Measurements from ENCODE around the gene PPP2R2B. TPM values are rescaled to one million over a fixed set of nuclear protein-coding genes. Genes with fewer than 3 reads are reported as not detected.

Gene PPP2R2B
- total and polyA plus RNA-seq, 3 donors from 2014 or later, result 9.8 to 36.6 (median 32.0) TPM

- no peak for TF ChIP-seq POLR2A (IDR thresholded peaks at IDR 0.05)
- TF ChIP-seq, protein P1, sequence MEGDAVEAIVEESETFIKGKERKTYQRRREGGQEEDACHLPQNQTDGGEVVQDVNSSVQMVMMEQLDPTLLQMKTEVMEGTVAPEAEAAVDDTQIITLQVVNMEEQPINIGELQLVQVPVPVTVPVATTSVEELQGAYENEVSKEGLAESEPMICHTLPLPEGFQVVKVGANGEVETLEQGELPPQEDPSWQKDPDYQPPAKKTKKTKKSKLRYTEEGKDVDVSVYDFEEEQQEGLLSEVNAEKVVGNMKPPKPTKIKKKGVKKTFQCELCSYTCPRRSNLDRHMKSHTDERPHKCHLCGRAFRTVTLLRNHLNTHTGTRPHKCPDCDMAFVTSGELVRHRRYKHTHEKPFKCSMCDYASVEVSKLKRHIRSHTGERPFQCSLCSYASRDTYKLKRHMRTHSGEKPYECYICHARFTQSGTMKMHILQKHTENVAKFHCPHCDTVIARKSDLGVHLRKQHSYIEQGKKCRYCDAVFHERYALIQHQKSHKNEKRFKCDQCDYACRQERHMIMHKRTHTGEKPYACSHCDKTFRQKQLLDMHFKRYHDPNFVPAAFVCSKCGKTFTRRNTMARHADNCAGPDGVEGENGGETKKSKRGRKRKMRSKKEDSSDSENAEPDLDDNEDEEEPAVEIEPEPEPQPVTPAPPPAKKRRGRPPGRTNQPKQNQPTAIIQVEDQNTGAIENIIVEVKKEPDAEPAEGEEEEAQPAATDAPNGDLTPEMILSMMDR (IDR thresholded peaks at IDR 0.05), result no peak
- H3K36me3 ChIP-seq (ENCODE audit: low read depth, missing control alignments), result no peaks in the 10 kb centered on the region
- H3K4me1 ChIP-seq, result no peaks in the 10 kb centered on the region
- intact Hi-C loops (cut with DNase I; ENCODE audit: low total_unique reads), result no loop called here
- no peaks in the 10 kb centered on the region for H3K9me3 ChIP-seq
- 89 to 96% methylated on average over 1 of the region's 1 CpG for WGBS, 2 donors
- H3K27ac ChIP-seq, result no peak overlapping the region
- no peaks in the 10 kb centered on the region for H3K27me3 ChIP-seq
- H3K4me3 ChIP-seq, result no peak overlapping the region
- no peak for DNase-seq
These were observed 26.3 kb upstream of the PPP2R2B start for GRCh38 chr5:146904890-146905289.

DNA sequence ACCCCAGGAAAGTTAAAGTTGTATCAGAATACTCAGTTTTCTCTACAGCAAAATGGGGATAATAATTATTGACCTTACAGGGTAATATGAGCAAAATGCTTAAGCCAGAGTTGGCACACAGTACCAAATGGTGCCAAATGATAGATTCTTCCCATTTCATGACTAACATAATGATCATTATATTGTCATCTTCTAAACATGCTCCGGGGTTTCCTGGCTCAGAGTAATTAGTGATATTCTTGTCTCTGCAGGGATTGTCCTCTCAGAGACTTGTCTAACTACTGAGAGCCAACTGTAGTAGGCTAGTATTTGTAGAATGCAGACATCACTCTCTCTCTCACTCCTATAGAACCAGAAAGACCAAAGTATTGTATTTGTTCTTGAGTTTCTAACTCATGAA lies 25.2 kb upstream of the PPP2R2B start:
- no peak overlapping the region for H3K27ac ChIP-seq
- DNase-seq, result no peak
- no peak overlapping the region for H3K4me3 ChIP-seq
- TF ChIP-seq, protein P1 (IDR thresholded peaks at IDR 0.05), result no peak
- TF ChIP-seq POLR2A (IDR thresholded peaks at IDR 0.05), result no peak
- no peaks in the 10 kb centered on the region for H3K4me1 ChIP-seq
- no peaks in the 10 kb centered on the region for H3K36me3 ChIP-seq (ENCODE audit: low read depth, missing control alignments)
- 87 to 94% methylated on average over 1 of the region's 1 CpG for WGBS, 2 donors
- intact Hi-C loops (cut with DNase I; ENCODE audit: low total_unique reads), result no loop called here
- H3K27me3 ChIP-seq, result no peaks in the 10 kb centered on the region
- no peaks in the 10 kb centered on the region for H3K9me3 ChIP-seq

GRCh38 chr5:146902471-146902870 lies 23.9 kb upstream of the PPP2R2B start:
- TF ChIP-seq, protein P1 (IDR thresholded peaks at IDR 0.05), result no peak
- no peak for TF ChIP-seq POLR2A (IDR thresholded peaks at IDR 0.05)
- intact Hi-C loops (cut with DNase I; ENCODE audit: low total_unique reads), result no loop called here
- no peak overlapping the region for H3K4me3 ChIP-seq
- H3K27ac ChIP-seq, result no peak overlapping the region
- H3K36me3 ChIP-seq (ENCODE audit: low read depth, missing control alignments), result no peaks in the 10 kb centered on the region
- no peaks in the 10 kb centered on the region for H3K27me3 ChIP-seq
- no peaks in the 10 kb centered on the region for H3K4me1 ChIP-seq
- WGBS, 2 donors, result 91 to 93% methylated on average over 3 of the region's 3 CpGs
- DNase-seq, result no peak
- H3K9me3 ChIP-seq, result no peaks in the 10 kb centered on the region

DNA sequence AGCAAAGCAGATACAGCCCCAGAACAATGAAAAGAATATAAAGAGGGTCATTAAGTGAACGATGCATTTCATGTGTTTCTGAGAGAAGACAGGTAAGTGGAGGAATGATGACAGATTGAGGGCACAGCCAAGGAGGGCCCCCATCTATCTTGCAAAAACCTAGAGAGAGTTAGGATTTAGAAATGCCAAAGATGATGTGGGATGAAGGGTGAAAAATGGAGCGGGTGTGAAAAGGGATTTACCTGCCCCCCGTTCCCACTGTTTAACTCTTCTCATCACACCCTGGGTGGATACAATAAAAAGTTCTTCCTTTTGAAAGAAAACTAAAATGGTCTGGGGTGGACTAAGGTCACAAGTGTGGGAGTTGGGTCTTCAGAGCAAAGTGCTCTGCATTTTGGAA lies 18.5 kb upstream of the PPP2R2B start:
- WGBS, 2 donors, result 83 to 90% methylated on average over 3 of the region's 3 CpGs
- H3K27me3 ChIP-seq, result no peaks in the 10 kb centered on the region
- no peak overlapping the region for H3K27ac ChIP-seq
- TF ChIP-seq POLR2A (IDR thresholded peaks at IDR 0.05), result no peak
- TF ChIP-seq, protein P1 (IDR thresholded peaks at IDR 0.05), result no peak
- intact Hi-C loops (cut with DNase I; ENCODE audit: low total_unique reads), result no loop called here
- H3K4me3 ChIP-seq, result no peak overlapping the region
- no peaks in the 10 kb centered on the region for H3K9me3 ChIP-seq
- H3K4me1 ChIP-seq, result no peaks in the 10 kb centered on the region
- no peaks in the 10 kb centered on the region for H3K36me3 ChIP-seq (ENCODE audit: low read depth, missing control alignments)
- no peak for DNase-seq

DNA sequence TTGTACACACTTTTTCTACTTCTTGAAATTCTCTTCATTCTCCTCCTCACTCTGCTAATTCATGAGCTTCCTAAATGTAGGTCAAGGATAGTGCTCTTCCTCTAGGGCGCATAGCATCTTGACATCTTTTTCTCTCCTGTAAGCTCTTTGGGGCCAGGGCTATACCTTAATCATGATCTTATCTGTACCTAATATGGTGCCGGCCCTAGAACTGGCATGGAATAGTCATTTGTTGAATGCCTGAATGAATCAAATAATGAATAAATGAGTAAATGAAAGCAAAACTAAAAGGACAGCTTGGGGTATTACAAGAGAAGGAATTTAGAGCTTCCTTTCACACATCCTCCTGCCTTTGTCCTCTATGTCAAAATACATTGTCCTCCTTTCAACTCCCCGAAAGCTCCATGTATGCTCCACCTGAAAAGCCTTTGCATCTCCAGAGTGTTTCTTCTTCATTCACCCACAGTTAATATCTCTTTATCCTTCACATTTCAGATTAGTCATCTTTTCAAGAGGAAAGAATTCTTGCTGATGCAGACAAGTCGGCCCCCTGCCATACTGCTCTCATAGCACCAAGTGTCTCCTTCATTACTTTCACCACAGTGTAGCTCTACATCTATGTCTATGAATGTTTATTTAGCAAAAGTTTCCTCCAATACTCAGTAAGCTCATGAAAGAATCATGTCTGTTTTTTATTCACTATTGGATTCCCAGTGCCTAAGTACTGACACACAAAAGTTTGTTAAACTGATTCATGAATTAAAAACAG lies 16.4 kb upstream of the PPP2R2B start:
- no peaks in the 10 kb centered on the region for H3K4me1 ChIP-seq
- no peak overlapping the region for H3K27ac ChIP-seq
- WGBS, 2 donors, result 88 to 95% methylated on average over 4 of the region's 4 CpGs
- H3K4me3 ChIP-seq, result no peak overlapping the region
- no peak for DNase-seq
- no peaks in the 10 kb centered on the region for H3K9me3 ChIP-seq
- intact Hi-C loops (cut with DNase I; ENCODE audit: low total_unique reads), result no loop called here
- no peaks in the 10 kb centered on the region for H3K27me3 ChIP-seq
- TF ChIP-seq, protein P1 (IDR thresholded peaks at IDR 0.05), result no peak
- TF ChIP-seq POLR2A (IDR thresholded peaks at IDR 0.05), result no peak
- no peaks in the 10 kb centered on the region for H3K36me3 ChIP-seq (ENCODE audit: low read depth, missing control alignments)

Data from testis (tissue), 3 donors.